Activated CD8-positive, alpha-beta T cell treated with anti-CD3 and anti-CD28 coated beads for 36 hours (primary cell): ENCODE measurements around the gene NME7. TPM values are rescaled to one million over a fixed set of nuclear protein-coding genes. Genes with fewer than 3 reads are reported as not detected.

Experiments
- ATAC-seq: fragments of 200-7000 bp; cut with Tn5 transposase; one replicate; pipeline ENCODE4 v1.10.0; 2021; ENCODE audit warnings: mild to moderate bottlenecking, moderate library complexity
- CTCF ChIA-PET: fragments of 350-600 bp; sonication (Branson Sonifier 250); formaldehyde crosslinking; loops from one replicate; lab custom pipeline; 2021; ENCODE audit warnings: antibody characterized with exemption; lab: Charles Lee
- POLR2A ChIA-PET: fragments of 350-600 bp; sonication (Branson Sonifier 250); formaldehyde crosslinking; loops from one replicate; lab custom pipeline; 2021; ENCODE audit warnings: antibody characterized with exemption; lab: Charles Lee
- DNase-seq: peaks from one replicate; pipeline ENCODE4 v3.0.0-alpha.2; 2020
- H3K27ac Mint-ChIP-seq: one replicate; pipeline ENCODE4 v1.8.0; 2021; ENCODE audit warnings: mild to moderate bottlenecking, mixed read lengths
- H3K27me3 Mint-ChIP-seq: one replicate; pipeline ENCODE4 v1.8.0; 2021; ENCODE audit warnings: mixed read lengths
- H3K36me3 Mint-ChIP-seq: one replicate; pipeline ENCODE4 v1.8.0; 2021; ENCODE audit warnings: low read depth, mixed read lengths
- H3K4me1 Mint-ChIP-seq: one replicate; pipeline ENCODE4 v1.8.0; 2021; ENCODE audit warnings: low read depth, mixed read lengths
- H3K4me3 Mint-ChIP-seq: one replicate; pipeline ENCODE4 v1.8.0; 2021; ENCODE audit warnings: mild to moderate bottlenecking, moderate library complexity, mixed read lengths
- H3K9me3 Mint-ChIP-seq: one replicate; pipeline ENCODE4 v1.8.0; 2021; ENCODE audit warnings: mixed read lengths
- CTCF ChIP-seq: fragments of 200-600 bp; IDR thresholded peaks from one replicate; pipeline ENCODE4 v1.8.0; 2022; ENCODE audit warnings: antibody characterized with exemption, mild to moderate bottlenecking
- intact Hi-C: fragments of 100-400 bp; cut with micrococcal nuclease; formaldehyde crosslinking; loops from one replicate; pipeline ENCODE4 v1.10.0; 2022
- total RNA-seq, 2 experiments: library from RNA; stranded (reverse); gene quantifications; one replicate each; pipeline ENCODE4 v1.2.3, GENCODE V29; 2021

Gene NME7
- total RNA-seq, 2 experiments from 2014 or later: 15.3 to 17.4 TPM

DNA sequence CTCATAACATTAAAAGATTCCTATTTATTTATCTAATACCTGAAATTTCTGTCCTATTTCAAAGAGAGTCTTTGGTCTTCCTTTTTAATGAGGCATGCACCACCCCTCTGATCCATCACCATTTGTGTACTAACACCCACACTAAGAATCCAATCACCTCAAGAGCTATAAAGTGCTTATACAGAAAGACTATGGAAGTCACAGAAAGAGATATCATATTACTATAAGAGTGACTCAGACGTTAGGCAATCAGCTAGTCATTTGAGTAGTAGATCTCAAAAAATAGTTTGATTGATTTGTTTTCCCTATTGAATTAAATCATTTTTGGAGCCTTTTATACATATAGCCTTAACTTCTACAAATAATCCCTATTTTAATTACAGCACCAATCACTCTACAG is 46.1 kb downstream of the NME7 start:
- POLR2A ChIA-PET: interaction anchor here (0.9 kb wide), 1 partner anchor 44 kb away, joined by 3 read pairs; no protein-coding TSS in a partner anchor
- no peak for DNase-seq
- intact Hi-C loops: no loop called here
- H3K27me3 Mint-ChIP-seq: no peaks in the 10 kb centered on the region
- CTCF ChIA-PET: no interaction called here
- no peak for TF ChIP-seq CTCF
- no peaks in the 10 kb centered on the region for H3K9me3 Mint-ChIP-seq
- peaks cover 9% of the 10 kb centered on the region for H3K4me1 Mint-ChIP-seq
- H3K36me3 Mint-ChIP-seq: peaks cover 2% of the 10 kb centered on the region
- H3K4me3 Mint-ChIP-seq: no peak overlapping the region
- no peak overlapping the region for H3K27ac Mint-ChIP-seq
- ATAC-seq: peak; percentile 42

DNA sequence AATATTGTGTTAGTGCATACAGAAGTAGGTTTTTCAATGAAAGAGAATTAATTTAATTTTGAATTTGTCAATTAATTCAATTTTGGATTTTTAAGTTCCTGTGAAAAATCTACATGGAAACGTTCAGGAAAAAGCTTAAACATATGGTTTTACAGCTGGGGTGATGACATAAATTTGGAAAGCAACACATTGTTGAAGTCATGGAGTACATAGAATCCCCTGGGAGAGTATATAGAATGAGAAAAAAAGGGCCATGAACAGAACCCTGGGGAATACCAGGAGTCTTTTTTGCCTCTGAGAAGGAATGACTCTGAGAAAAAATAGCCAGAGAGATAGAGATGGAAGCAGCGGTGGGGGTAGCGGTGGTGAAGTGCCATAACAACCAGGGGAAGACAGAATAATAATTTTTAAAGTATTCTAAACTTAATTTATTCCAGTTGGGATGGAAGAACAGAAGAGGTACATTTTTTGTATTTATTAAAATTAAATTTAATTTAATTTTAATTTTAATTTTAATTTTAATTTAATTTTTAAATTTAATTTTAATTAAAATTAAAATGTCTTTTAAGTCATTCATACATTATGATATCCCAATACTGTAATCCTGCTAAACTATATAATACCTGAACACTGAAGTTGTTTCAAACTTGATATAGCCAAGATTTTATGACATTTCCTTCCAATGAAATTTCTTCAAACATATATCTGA is 48.9 kb downstream of the NME7 start:
- CTCF ChIA-PET: no interaction called here
- Mint-ChIP-seq H3K4me3 (no peak overlapping the region), H3K4me1 (peaks cover 3% of the 10 kb centered on the region), H3K27me3 (no peaks in the 10 kb centered on the region), H3K27ac (no peak overlapping the region), H3K9me3 (no peaks in the 10 kb centered on the region), H3K36me3 (peaks cover 2% of the 10 kb centered on the region)
- intact Hi-C loops: no loop called here
- DNase-seq (no peak), ATAC-seq (no peak)
- TF ChIP-seq CTCF: no peak
- POLR2A ChIA-PET: no interaction called here

DNA sequence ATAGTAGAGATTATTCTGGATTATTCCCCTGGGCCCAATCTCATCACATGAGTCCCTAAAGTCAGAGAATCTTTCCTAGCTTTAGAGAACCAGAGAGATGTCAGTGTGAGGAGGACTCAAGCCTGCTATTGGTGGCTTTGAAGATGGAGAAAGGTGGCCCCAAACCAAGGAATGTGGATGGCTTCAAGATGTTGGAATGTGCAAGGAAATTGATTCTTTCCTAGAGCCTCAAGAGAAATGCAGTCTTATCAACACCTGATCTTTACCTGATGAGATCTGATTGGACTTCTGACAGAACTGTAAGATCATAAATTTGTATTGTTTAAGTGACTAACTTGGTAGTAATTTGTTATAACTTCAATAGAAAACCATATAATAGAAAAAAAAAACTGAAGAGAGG is 51.0 kb downstream of the NME7 start:
- no peaks in the 10 kb centered on the region for H3K9me3 Mint-ChIP-seq
- ATAC-seq (no peak), DNase-seq (no peak)
- TF ChIP-seq CTCF: no peak
- intact Hi-C loops: no loop called here
- no peaks in the 10 kb centered on the region for H3K36me3 Mint-ChIP-seq
- ChIA-PET CTCF (no interaction called here), POLR2A (no interaction called here)
- H3K4me1 Mint-ChIP-seq: peaks cover 17% of the 10 kb centered on the region
- no peaks in the 10 kb centered on the region for H3K27me3 Mint-ChIP-seq
- H3K27ac Mint-ChIP-seq: no peak overlapping the region
- H3K4me3 Mint-ChIP-seq: no peak overlapping the region

GRCh38 chr1:169312084-169312954 is 55.3 kb downstream of the NME7 start:
- Mint-ChIP-seq H3K27me3 (no peaks in the 10 kb centered on the region), H3K9me3 (no peaks in the 10 kb centered on the region), H3K36me3 (peaks cover 12% of the 10 kb centered on the region), H3K4me1 (peaks cover 27% of the 10 kb centered on the region), H3K4me3 (no peak overlapping the region), H3K27ac (peak overlapping the region; percentile 58)
- peak; percentile 90 for ATAC-seq
- TF ChIP-seq CTCF: no peak
- peak; percentile 69 for DNase-seq
- ChIA-PET CTCF (interaction anchor here (2.5 kb wide), 1 partner anchor 36 kb away, joined by 6 read pairs; no protein-coding TSS in a partner anchor), POLR2A (no interaction called here)
- intact Hi-C loops: no loop called here
